Bronchial epithelial cell (primary cell): ENCODE data around the gene UVSSA. TPM values are rescaled to one million over a fixed set of nuclear protein-coding genes. Genes with fewer than 3 reads are reported as not detected.

Experiments
- DNase-seq: peaks from one replicate; pipeline ENCODE4 v3.0.0-alpha.2; 2010; ENCODE audit warnings: low read depth
- FAIRE-seq: peaks from 2 replicates; lab custom pipeline; 2011; peaks lifted over from hg19 to GRCh38; lab: Jason Lieb, UNC
- H3K27me3 ChIP-seq: 2 replicates; pipeline ENCODE4 v1.5.1; 2011; ENCODE audit warnings: low read length; ENCODE audit not compliant: control insufficient read depth, insufficient read depth
- H3K36me3 ChIP-seq: 2 replicates; pipeline ENCODE4 v1.5.1; 2011; ENCODE audit warnings: low read length; ENCODE audit not compliant: control insufficient read depth, insufficient read depth
- H3K4me3 ChIP-seq: 2 replicates; pipeline ENCODE4 v1.5.1; 2011; ENCODE audit warnings: mild to moderate bottlenecking, low read depth, low read length, control low read depth
- CTCF ChIP-seq: IDR thresholded peaks from 2 replicates; pipeline ENCODE4 v1.5.1; 2011; ENCODE audit warnings: mild to moderate bottlenecking, moderate library complexity, low read length, control low read depth, inconsistent platforms; ENCODE audit not compliant: insufficient read depth, severe bottlenecking
- total RNA-seq: library from RNA; depleted of rRNA; stranded (reverse); fragments of >200 nt; gene quantifications from 2 replicates; pipeline ENCODE4 v1.2.1, GENCODE V29; 2014

Gene UVSSA
- total RNA-seq, 1 donor from 2014 or later: 8.2 TPM

- DNase-seq: no peak
- no peak for FAIRE-seq
- H3K4me3 ChIP-seq: peak overlapping the region; percentile 89
- peaks cover 4% of the 10 kb centered on the region for H3K36me3 ChIP-seq
- H3K27me3 ChIP-seq: no peaks in the 10 kb centered on the region
- no peak for TF ChIP-seq CTCF
Observed at GRCh38 chr4:1345903-1346780, 866 bp upstream of the UVSSA start.

- peaks cover 10% of the 10 kb centered on the region for H3K36me3 ChIP-seq
- TF ChIP-seq CTCF: no peak
- FAIRE-seq (no peak), DNase-seq (peak; percentile 44)
- no peaks in the 10 kb centered on the region for H3K27me3 ChIP-seq
- H3K4me3 ChIP-seq: peak overlapping the region; percentile 76
Observed at GRCh38 chr4:1347410-1347864, 429 bp downstream of the UVSSA start.

DNA sequence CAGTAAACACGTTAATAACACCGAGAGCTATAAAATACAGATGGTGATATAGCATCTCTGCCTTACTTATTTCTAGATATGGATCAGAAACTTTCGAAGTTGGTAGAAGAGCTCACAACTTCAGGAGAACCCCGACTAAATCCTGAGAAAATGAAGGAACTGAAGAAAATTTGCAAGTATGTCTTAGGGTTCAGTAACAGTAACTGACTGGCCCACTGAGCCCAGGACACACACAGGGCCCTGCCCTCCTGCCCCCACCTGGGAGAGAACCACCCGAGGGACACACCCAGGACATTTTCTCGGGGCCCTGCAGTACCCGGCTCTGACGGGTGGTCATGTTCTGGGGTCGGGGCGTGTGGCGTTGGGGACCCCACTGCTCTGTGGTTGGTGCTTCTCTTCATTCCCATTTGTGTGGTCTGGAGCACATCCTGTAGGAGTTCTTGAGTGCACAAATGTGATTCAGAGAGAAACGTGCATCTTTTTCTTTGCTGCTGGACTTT lies 1.1 kb downstream of the UVSSA start:
- Histone ChIP-seq H3K36me3 (peaks cover 13% of the 10 kb centered on the region), H3K4me3 (peak overlapping the region; percentile 76), H3K27me3 (no peaks in the 10 kb centered on the region)
- no peak for DNase-seq
- FAIRE-seq: no peak
- TF ChIP-seq CTCF: no peak

DNA sequence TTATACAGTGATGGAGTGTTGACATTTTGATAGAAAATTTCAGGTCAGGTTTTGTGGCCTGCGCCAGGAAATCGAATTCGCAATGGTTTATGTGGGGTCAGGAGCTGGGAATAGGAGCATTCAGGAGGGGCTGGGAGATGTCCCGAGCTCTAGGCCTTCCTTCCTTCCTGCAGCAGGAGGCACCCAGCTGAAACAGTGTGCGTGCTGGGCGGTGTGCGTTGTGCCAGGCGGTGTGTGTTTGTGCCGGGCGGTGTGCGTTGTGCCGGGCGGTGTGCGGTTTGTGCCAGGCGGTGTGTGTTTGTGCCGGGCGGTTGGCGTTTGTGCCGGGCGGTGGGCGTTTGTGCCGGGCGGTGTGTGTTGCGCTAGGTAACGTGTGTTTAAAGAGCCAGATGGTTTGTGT lies 1.7 kb downstream of the UVSSA start:
- no peaks in the 10 kb centered on the region for H3K27me3 ChIP-seq
- no peak overlapping the region for H3K4me3 ChIP-seq
- DNase-seq (no peak), FAIRE-seq (no peak)
- TF ChIP-seq CTCF: no peak
- peaks cover 14% of the 10 kb centered on the region for H3K36me3 ChIP-seq

GRCh38 chr4:1349359-1350168 lies 2.6 kb downstream of the UVSSA start:
- Histone ChIP-seq H3K36me3 (peaks cover 15% of the 10 kb centered on the region), H3K4me3 (no peak overlapping the region), H3K27me3 (no peaks in the 10 kb centered on the region)
- FAIRE-seq: no peak
- TF ChIP-seq CTCF: no peak
- DNase-seq: no peak
